ENCODE measurements around the gene SYS1. TPM values are rescaled to one million over a fixed set of nuclear protein-coding genes. Genes with fewer than 3 reads are reported as not detected.

SYS1 gene
- total and polyA plus RNA-seq, 10 donors = 15.1 to 69.8 (median 32.2) TPM

GRCh38 chr20:45410887-45411286 lies 47.9 kb downstream of the SYS1 start:
- no peak for TF ChIP-seq POLR2AphosphoS5 (IDR thresholded peaks at IDR 0.05)
- TF ChIP-seq POLR2A (IDR thresholded peaks at IDR 0.05) = no peak
- TF ChIP-seq CTCF (IDR thresholded peaks at IDR 0.05 in 8 of 11, conservative IDR thresholded peaks at IDR 0.05 in 3 of 11) = no peak
- intact Hi-C loops (cut with DNase I; ENCODE audit: low total_unique reads) = no loop called here
- Histone ChIP-seq H3K9me3 (no peaks in the 10 kb centered on the region), H3K36me3 (peaks cover 0 to 26% (median 7%) of the 10 kb centered on the region in 6 donors), H3K27me3 (replicated peaks in 1 of 7) (peaks cover 0 to 14% (median 0%) of the 10 kb centered on the region in 7 donors), H3K27ac (no peak overlapping the region), H3K4me3 (no peak overlapping the region), H3K4me1 (peaks cover 7 to 46% (median 34%) of the 10 kb centered on the region in 6 donors)
- DNase-seq = no peak
- WGBS, 5 donors = 72 to 87% (median 85%) methylated on average over 8 of the region's 8 CpGs

- peaks cover 0 to 26% (median 7%) of the 10 kb centered on the region in 6 donors for H3K36me3 ChIP-seq
- no peaks in the 10 kb centered on the region for H3K27me3 ChIP-seq (replicated peaks in 1 of 7)
- H3K27ac ChIP-seq = no peak overlapping the region
- WGBS, 5 donors = 86 to 95% (median 91%) methylated on average over 5 of the region's 5 CpGs
- H3K4me1 ChIP-seq = peaks cover 20 to 43% (median 36%) of the 10 kb centered on the region in 6 donors
- DNase-seq = no peak
- TF ChIP-seq CTCF (IDR thresholded peaks at IDR 0.05 in 8 of 11, conservative IDR thresholded peaks at IDR 0.05 in 3 of 11) (no peak), POLR2AphosphoS5 (IDR thresholded peaks at IDR 0.05) (no peak), POLR2A (IDR thresholded peaks at IDR 0.05) (no peak)
- no peaks in the 10 kb centered on the region for H3K9me3 ChIP-seq
- intact Hi-C loops (cut with DNase I; ENCODE audit: low total_unique reads) = no loop called here
- no peak overlapping the region for H3K4me3 ChIP-seq
These were observed 49.7 kb downstream of the SYS1 start for GRCh38 chr20:45412653-45413052.

DNA sequence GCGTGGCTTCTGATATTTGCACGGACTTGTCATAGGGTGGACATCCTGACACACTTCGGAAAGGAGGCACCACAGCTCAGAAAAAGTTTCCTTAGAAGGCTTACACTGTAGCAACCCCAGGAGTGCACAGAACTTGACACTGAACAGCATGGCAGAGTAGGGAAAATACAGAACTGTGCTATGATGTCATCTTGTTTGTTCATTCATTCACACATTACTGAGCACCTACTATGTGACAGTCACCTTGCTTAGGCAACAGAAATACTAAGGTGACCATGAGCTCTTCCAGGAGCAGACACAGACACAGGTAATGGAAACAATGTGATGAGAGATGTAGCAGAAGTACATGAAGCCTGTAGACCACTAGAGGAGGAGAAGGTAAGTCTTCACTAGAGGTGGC lies 50.5 kb downstream of the SYS1 start:
- no peaks in the 10 kb centered on the region for H3K27me3 ChIP-seq (replicated peaks in 1 of 7)
- no peaks in the 10 kb centered on the region for H3K9me3 ChIP-seq
- 79 to 86% (median 85%) methylated on average over 3 of the region's 3 CpGs for WGBS, 5 donors
- H3K36me3 ChIP-seq = peaks cover 0 to 30% (median 7%) of the 10 kb centered on the region in 6 donors
- H3K4me1 ChIP-seq = peaks cover 18 to 43% (median 36%) of the 10 kb centered on the region in 6 donors
- DNase-seq = no peak
- no peak overlapping the region for H3K27ac ChIP-seq
- no peak for TF ChIP-seq CTCF (IDR thresholded peaks at IDR 0.05 in 8 of 11, conservative IDR thresholded peaks at IDR 0.05 in 3 of 11)
- H3K4me3 ChIP-seq = no peak overlapping the region
- intact Hi-C loops (cut with DNase I; ENCODE audit: low total_unique reads) = no loop called here

GRCh38 chr20:45415822-45416637 lies 53.1 kb downstream of the SYS1 start, which contains the start of gene PIGT:
PIGT (plus strand) TSS chr20:45416141; CDS start chr20:45416157, 16 bp downstream.
- TF ChIP-seq CTCF (IDR thresholded peaks at IDR 0.05 in 8 of 11, conservative IDR thresholded peaks at IDR 0.05 in 3 of 11) (peak in 1 of 11 experiments; percentile 31), POLR2AphosphoS5 (IDR thresholded peaks at IDR 0.05) (peak; percentile 95 to 96 (median 96)), POLR2A (IDR thresholded peaks at IDR 0.05) (peak; percentile 40 to 88 (median 84))
- H3K36me3 ChIP-seq = peaks cover 0 to 38% (median 22%) of the 10 kb centered on the region in 6 donors
- no peaks in the 10 kb centered on the region for H3K9me3 ChIP-seq
- WGBS, 5 donors = 0 to 1% (median 0%) methylated on average over 46 to 52 of the region's 52 CpGs
- H3K4me3 ChIP-seq = peak within 1 kb of the TSS; percentile 73 to 94 (median 90)
- H3K27ac ChIP-seq = peak within 1 kb of the TSS; percentile 68 to 91 (median 86)
- intact Hi-C loops (cut with DNase I; ENCODE audit: low total_unique reads) = loop anchor here (5.0 kb wide), 1 partner anchor 44 kb away; no protein-coding TSS in a partner anchor
- peaks cover 18 to 48% (median 40%) of the 10 kb centered on the region in 6 donors for H3K4me1 ChIP-seq
- no peaks in the 10 kb centered on the region for H3K27me3 ChIP-seq (replicated peaks in 1 of 7)
- peak; percentile 96 for DNase-seq

Measured in spleen (tissue), 11 donors.